RWPE2 (cell line): ENCODE measurements around the gene SH3BP4.

ENCODE experiments used
- ATAC-seq: fragments of 200-7000 bp; cut with Tn5 transposase; 3 replicates; pipeline ENCODE4 v1.9.1; 2021; ENCODE audit warnings: low read depth
- DNase-seq: peaks from one replicate; pipeline ENCODE4 v3.0.0-alpha.2; 2020; ENCODE audit warnings: low spot score
- H3K27ac ChIP-seq: fragments of 450-650 bp; 2 replicates; pipeline ENCODE4 v1.5.1; 2017; ENCODE audit warnings: mild to moderate bottlenecking; ENCODE audit not compliant: poor library complexity, severe bottlenecking
- H3K27me3 ChIP-seq: fragments of 250-450 bp; sonication (Bioruptor Pico); 2 replicates; pipeline ENCODE4 v1.5.1; 2021; ENCODE audit warnings: mild to moderate bottlenecking, moderate library complexity; ENCODE audit not compliant: insufficient read depth, poor library complexity, severe bottlenecking
- H3K36me3 ChIP-seq: fragments of 250-450 bp; sonication (Bioruptor Pico); 2 replicates; pipeline ENCODE4 v1.5.1; 2020; ENCODE audit warnings: low read depth, mild to moderate bottlenecking, moderate library complexity
- H3K4me1 ChIP-seq: fragments of 250-450 bp; sonication (Bioruptor Pico); 2 replicates; pipeline ENCODE4 v1.5.1; 2021; ENCODE audit warnings: mild to moderate bottlenecking, moderate library complexity; ENCODE audit not compliant: insufficient read depth, poor library complexity, severe bottlenecking
- H3K4me3 ChIP-seq: fragments of 250-450 bp; sonication (Bioruptor Pico); 2 replicates; pipeline ENCODE4 v1.5.1; 2021; ENCODE audit warnings: mild to moderate bottlenecking, moderate library complexity; ENCODE audit not compliant: severe bottlenecking
- H3K9me3 ChIP-seq: fragments of 250-450 bp; sonication (Bioruptor Pico); 2 replicates; pipeline ENCODE4 v1.5.1; 2021; ENCODE audit warnings: mild to moderate bottlenecking, moderate library complexity; ENCODE audit not compliant: severe bottlenecking
- CTCF ChIP-seq: fragments of 450-650 bp; IDR thresholded peaks from one replicate; pipeline ENCODE4 v1.5.1; 2017; ENCODE audit warnings: mild to moderate bottlenecking, moderate library complexity; ENCODE audit not compliant: poor library complexity, severe bottlenecking

SH3BP4 gene

GRCh38 chr2:235001237-235002133, 49.7 kb downstream of the SH3BP4 start:
- no peak for TF ChIP-seq CTCF
- Histone ChIP-seq H3K27me3 (no peaks in the 10 kb centered on the region), H3K27ac (no peak overlapping the region), H3K9me3 (no peaks in the 10 kb centered on the region), H3K36me3 (peaks cover 42% of the 10 kb centered on the region), H3K4me1 (peaks cover under 1% of the 10 kb centered on the region), H3K4me3 (no peak overlapping the region)
- ATAC-seq: no peak
- DNase-seq: no peak

GRCh38 chr2:235002198-235003095, 50.6 kb downstream of the SH3BP4 start:
- DNase-seq: no peak
- 0 out of 3 replicates have a peak, but pooled peaks have one; percentile 30 for ATAC-seq
- Histone ChIP-seq H3K36me3 (peaks cover 42% of the 10 kb centered on the region), H3K4me1 (peaks cover 3% of the 10 kb centered on the region), H3K9me3 (no peaks in the 10 kb centered on the region), H3K27me3 (no peaks in the 10 kb centered on the region), H3K4me3 (no peak overlapping the region), H3K27ac (no peak overlapping the region)
- no peak for TF ChIP-seq CTCF

- Histone ChIP-seq H3K4me3 (no peak overlapping the region), H3K27me3 (no peaks in the 10 kb centered on the region), H3K9me3 (no peaks in the 10 kb centered on the region), H3K27ac (no peak overlapping the region), H3K4me1 (peaks cover 11% of the 10 kb centered on the region), H3K36me3 (peaks cover 39% of the 10 kb centered on the region)
- no peak for TF ChIP-seq CTCF
- ATAC-seq (no peak), DNase-seq (no peak)
These were observed 51.4 kb downstream of the SH3BP4 start for GRCh38 chr2:235003096-235003775.

- TF ChIP-seq CTCF: no peak
- peaks cover 28% of the 10 kb centered on the region for H3K36me3 ChIP-seq
- H3K27me3 ChIP-seq: no peaks in the 10 kb centered on the region
- no peak for ATAC-seq
- no peak overlapping the region for H3K27ac ChIP-seq
- H3K9me3 ChIP-seq: no peaks in the 10 kb centered on the region
- H3K4me1 ChIP-seq: peaks cover 21% of the 10 kb centered on the region
- no peak for DNase-seq
- H3K4me3 ChIP-seq: no peak overlapping the region
These were observed 52.6 kb downstream of the SH3BP4 start for GRCh38 chr2:235004329-235004903.
